Kidney capillary endothelial cell (primary cell): ENCODE data around the gene HIP1R.
A peak's percentile ranks its signal among the peaks of the same experiment; 100 is the strongest.
"Not testable (repeated sequence)": the region's sequence is repeated elsewhere in the genome, so short reads cannot be mapped to it uniquely, and the experiment has no call there.

ENCODE experiments used
- DNase-seq: peaks from one replicate; pipeline ENCODE4 v3.0.0-alpha.2; 2018; ENCODE audit warnings: low spot score

HIP1R gene, protein sequence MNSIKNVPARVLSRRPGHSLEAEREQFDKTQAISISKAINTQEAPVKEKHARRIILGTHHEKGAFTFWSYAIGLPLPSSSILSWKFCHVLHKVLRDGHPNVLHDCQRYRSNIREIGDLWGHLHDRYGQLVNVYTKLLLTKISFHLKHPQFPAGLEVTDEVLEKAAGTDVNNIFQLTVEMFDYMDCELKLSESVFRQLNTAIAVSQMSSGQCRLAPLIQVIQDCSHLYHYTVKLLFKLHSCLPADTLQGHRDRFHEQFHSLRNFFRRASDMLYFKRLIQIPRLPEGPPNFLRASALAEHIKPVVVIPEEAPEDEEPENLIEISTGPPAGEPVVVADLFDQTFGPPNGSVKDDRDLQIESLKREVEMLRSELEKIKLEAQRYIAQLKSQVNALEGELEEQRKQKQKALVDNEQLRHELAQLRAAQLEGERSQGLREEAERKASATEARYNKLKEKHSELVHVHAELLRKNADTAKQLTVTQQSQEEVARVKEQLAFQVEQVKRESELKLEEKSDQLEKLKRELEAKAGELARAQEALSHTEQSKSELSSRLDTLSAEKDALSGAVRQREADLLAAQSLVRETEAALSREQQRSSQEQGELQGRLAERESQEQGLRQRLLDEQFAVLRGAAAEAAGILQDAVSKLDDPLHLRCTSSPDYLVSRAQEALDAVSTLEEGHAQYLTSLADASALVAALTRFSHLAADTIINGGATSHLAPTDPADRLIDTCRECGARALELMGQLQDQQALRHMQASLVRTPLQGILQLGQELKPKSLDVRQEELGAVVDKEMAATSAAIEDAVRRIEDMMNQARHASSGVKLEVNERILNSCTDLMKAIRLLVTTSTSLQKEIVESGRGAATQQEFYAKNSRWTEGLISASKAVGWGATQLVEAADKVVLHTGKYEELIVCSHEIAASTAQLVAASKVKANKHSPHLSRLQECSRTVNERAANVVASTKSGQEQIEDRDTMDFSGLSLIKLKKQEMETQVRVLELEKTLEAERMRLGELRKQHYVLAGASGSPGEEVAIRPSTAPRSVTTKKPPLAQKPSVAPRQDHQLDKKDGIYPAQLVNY

DNA sequence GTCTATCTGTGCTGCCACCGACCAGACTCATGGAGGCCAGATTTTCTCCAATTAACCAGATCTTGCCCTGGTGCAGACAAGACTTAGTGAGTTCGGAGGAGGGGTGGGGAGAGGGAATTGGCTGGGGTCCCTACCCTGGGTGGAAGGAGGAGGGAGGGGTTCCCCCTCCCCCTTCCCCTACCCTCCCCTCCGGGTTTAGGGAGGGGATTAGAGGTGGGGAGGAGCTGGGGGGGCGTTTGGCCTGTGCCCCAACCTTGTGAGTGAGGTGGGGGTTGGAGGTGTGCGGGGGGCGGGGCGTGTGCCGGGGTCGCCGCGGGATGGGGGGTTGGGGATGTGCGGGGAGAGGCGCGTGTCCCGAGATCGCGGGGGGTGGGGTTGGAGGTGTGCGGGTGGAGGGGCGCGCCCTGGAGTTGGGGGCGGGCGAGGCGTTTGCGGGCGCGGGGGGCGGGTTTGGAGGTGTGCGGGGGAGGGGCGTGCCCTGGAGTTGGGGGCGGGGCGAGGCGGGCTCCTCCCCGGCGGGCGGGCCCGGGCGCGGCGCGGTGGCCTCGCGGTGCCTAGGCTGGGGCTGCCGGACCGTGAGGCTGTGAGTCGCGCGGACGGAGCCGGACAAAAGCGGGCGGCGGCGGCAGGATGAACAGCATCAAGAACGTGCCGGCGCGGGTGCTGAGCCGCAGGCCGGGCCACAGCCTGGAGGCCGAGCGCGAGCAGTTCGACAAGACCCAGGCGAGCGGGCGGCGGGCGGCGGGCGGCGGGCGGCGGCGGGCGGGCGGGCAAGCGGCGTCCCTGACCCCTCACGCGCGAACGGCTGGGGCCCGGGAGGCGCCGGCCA lies at the start of gene HIP1R:
HIP1R (plus strand) TSS at position 537 of the 829 bp plus-strand sequence; CDS start at position 631, 94 bp downstream.
- no peak for DNase-seq

DNA sequence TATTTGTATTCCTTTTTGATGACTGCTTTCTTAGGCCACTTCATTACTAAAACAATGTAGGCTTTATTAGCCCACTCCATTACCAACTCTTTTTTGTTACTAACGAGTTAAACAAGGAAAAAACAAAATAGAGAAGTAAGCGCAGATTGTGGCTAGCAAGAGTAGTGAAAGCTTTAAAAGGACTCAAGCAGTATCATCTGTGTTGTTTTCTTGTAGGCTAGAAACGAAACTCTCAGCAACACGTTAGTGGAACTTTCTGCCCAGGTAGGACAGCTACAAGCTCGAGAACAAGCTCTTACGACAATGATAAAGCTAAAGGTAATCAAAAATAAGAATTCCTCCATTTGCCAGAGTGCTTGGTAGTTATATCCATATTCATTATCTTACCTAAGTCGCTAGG lies 49.8 kb upstream of the HIP1R start:
- DNase-seq, result no peak

DNA sequence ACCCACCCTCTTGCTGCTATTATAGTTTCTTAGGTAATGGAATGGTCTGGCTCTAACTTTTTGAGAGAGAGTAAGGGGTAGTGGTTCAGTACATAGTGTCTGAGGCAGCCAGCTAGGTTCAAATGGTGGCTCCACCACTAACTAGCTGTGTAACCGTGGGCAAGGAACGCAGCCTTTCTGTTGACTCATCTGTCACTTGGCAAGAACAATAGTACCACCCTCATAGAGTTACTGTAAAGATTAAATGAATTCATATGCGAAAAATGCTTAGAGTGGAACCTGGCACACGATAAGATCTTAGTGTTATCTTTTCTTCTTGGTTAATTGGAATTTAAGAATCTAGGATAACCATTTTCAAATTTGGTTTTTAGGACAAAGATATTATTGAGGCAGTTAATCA lies 46.9 kb upstream of the HIP1R start:
- DNase-seq, result no peak

DNA sequence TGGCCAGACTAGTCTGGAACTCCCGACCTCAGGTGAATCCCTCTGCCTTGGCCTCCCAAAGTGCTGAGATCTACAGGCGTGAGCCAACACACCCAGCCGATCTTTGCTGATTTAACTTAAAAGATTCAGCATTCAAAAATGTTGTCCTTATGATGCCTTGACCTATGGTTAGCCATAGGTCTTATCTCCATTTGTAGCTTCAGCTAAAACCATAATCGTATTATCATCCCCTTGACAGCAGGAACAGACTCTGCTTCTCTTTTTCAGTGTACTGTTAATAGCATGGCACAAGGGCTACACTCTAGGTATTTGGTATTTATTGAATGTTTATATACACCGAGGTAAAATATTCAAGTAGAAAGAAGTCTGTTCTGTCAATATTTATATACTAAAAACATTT lies 45.6 kb upstream of the HIP1R start:
- no peak for DNase-seq

DNA sequence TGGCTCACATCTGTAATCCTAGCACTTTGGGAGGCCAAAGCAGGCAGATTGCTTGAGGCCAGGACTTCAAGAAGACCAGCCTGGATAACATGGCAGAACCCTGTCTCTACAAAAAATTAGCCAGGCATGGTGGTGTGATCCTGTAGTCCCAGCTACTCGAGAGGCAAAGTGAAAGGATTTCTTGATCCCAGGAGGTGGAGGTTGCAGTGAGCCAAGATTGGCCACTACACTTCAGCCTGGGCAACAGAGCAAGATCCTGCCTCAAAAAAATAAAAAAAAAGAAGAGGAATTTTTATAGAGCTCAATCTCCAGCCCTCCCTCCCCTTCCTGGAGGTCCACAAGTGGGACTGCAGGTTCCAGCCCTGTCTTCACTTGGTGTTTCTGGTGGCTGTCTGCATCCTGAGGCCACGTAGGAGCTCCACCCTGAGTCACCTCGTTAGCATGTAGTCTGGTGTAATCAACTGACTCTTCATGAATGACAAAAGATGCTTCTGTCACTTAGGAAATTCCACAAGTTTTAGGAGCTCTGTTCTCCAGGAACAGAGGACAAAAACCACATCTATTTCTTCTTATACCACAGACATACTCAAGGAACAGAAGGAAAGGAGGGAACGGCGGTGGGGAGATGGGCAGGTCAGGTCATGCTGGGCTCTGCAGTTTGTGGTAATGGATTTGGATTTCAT lies 44.7 kb upstream of the HIP1R start:
- DNase-seq, result no peak

DNA sequence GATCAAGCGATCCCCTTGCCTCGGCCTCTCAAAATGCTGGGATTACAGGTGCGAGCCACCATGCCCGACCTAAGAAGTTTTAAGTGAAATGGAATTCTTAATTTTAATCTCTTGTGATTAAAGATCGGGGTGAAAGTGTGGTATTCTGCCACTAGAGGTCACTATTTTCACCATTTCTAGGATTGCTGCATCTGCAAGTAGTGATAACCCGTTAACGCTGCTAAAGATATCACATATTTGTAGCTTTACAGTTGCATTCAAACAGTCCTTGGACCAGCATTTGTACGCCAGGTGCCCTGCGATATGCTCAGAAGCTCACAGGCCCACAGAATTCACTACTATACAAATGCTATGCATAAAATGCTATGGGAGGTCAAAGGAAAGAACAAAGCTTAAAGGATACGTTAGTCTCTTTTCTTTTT lies 41.6 kb upstream of the HIP1R start:
- DNase-seq, result peak; percentile 44

DNA sequence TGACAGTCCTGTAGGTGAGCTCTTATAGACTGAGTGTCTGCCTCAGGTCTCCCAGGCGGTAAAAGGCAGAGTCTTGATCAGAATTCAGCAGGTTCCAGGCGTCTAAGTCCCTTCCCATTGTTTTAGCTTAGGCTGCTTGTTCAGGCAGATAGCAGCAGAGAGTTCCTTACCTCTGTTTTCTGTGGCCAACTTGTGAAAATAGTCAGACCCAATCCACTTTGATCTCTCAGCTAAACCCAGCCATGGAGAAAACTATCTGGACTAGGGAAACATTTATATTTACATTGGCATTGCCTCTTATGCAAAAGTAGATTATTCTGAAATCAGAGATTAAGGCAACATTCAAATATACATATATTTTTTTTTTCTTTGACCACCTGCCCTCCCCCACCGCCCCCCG lies 39.5 kb upstream of the HIP1R start:
- DNase-seq, result no peak

DNA sequence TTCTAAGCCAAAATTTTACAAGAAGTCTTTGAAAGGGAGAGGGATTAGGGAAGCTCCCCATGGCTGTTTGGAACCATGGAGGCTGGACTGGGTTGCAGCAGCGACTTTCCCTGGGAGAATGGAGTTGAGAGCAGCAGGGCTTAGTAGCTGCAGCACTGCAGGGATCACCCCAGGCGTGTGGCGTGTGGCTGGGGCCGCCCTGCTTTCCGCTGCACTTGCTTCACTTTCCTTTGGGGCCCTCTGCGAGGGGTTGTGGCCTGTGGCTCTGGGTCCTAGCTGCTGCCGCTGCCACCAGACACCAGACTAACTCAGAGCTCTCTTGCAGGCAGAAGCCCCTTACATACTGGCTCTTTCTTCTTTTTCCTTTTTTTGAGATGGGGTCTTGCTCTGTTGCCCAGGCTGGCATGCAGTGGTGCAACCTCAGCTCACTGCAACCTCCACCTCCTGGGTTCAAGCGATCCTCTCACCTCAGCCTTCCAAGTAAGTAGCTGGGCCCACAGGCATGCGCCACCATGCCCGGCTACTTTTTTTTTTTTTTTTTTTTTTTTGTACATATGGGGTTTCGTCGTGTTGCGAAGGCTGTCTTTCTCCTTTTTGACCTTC lies 35.5 kb upstream of the HIP1R start:
- no peak for DNase-seq

DNA sequence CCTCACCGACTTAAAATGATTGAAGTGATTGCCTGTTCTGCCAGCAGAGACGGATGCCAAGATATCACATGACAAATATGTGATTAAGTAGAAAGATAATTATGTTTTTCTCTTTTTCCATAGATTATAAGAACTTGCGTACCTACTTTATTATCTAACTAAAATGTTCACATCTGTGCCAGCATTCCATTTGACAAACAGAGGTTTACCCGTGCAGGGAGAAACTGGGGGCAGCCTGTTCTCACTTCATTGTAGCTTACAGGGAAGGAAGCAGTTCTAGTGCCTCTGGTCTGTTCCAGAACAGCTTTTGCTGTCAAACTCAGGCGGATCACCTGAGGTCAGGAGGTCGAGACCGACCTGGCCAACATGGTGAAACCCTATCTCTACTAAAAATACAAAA lies 31.3 kb upstream of the HIP1R start:
- DNase-seq, result no peak

DNA sequence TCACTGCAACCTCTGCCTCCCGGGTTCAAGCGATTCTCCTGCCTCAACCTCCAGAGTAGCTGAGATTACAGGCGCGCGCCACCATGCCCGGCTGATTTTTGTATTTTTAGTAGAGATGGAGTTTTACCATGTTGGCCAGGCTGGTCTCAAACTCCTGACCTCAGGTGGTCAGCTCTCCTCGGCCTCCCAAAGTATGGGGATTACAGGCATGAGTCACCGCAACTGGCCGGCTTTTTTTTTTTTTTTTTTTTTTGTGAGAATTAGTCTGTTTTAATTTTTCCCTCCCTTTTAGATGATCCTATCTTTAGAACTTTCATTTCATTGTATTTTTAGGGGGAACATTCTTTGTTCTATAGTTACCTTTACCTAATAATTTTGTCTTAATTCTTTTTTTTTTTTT lies 30.3 kb upstream of the HIP1R start:
- DNase-seq, result not testable (repeated sequence)

DNA sequence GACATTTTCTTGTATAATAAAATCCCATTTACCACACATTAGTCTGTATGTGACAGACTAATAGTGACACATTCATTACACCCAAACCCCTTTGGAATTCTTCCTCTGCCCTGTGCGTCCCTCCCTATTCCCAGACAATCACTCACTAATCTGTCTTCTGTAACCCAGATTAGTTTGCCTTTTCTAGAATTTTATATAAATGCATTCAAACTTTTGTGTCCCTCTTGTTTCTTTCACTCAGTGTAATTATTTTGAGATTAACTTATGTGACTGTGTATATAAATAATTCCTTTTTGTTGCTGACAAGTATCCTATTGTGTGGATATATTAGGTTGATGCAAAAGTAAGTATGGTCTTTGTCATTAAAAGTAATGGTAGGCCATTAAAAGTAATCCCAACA lies 27.6 kb upstream of the HIP1R start:
- no peak for DNase-seq

DNA sequence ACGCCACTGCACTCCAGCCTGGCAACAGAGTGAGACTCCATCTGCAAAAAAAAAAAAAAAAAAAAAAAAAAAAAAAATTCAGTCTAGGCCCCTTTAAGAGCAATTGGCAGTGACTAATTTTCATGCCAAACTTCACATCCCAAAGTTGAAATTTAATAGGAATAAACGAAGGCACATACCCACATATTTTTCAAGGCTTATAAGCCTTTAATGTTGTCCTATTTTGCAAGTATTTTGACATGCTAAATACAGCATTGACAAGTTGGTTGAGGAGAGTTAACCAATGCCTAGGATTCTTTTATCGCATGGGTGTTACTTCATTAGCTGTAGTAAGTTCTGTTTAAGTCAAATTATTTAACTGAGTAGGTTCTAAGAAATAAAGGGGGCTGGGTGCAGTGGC lies 23.5 kb upstream of the HIP1R start:
- no peak for DNase-seq

DNA sequence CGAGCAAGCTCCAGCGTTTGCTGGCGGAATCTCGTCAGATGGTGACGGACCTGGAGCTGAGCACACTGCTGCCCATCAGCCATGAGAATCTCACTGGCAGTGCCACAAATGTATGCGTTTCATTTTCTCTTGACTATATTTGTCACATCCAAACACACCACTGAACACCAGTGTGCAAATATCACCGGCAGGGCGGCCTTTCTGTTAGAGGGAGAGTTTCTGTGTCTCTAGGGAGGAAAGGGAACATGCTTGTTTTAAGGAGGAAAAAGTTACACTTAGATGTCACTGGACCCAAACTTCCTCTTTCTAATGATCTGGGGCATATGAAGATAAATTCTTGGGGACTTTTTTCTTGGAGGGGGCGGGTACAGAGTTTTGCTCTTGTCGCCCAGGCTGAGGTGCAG lies 21.9 kb upstream of the HIP1R start:
- DNase-seq, result no peak

DNA sequence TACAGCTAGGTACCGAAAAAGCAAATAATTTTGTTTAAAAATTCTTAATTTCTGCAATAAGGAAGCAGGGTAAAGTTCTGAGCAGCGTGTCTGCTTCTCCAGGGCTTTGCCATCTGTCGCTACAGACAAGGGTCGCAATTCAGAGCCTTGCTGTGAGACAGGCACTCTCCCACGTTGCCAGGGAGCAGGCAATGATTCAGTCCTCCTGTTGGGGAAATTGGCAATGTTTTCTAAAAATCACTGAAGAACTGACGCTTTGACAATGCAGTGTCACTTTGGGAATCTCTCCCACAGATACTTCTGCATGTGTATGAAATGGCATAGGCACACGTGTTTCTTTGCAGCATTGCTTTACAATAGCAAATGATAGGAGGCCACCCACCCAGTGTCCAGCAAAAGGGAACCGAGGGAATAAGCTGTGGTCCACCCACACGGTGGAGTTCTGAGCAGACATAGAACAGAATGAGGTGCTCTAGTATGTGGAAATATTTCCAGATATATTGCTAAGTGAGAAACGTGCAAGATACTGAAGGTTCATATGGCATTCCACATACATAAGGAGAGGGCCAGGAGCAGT lies 16.0 kb upstream of the HIP1R start:
- DNase-seq, result no peak

DNA sequence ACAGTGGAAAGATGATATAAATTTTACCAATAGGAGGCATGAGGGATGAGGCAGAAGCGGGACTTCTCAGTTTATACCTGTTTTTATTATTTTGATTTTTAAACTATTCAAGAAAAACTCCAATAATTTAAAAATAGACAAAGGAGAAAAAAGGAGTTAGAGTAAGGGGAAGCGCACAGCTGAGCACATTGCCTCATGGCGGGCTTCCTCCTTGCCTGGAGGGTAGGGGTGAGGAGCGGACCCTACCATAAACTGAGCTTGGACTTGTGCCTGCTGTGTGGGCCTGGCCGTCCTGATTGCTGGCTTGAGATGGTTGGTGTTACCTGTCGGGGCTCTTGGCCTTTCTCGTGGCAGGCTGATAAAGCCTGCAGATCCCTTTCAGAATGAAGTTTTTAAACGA lies 15.1 kb upstream of the HIP1R start:
- no peak for DNase-seq

DNA sequence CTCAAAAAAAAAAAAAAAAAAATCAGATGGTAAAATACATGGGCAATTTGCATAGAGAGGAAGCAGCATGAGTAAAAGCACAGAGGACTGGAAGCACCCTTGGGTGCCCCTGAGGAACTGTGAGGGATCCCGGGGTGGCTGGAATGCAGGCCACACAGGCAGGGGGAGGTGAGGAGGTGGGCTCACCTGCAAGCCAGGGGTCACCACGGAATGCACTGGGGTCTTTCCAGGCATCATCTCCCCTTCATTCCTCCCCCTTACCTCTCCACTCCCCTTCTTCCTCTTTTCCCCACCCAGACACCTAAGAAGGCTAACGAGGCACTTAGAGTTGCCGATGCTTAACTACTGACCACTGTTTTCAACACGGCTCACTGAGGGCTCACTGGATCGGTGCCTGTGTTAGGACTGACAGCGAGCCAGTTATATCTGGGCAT lies 14.4 kb upstream of the HIP1R start:
- no peak for DNase-seq

DNA sequence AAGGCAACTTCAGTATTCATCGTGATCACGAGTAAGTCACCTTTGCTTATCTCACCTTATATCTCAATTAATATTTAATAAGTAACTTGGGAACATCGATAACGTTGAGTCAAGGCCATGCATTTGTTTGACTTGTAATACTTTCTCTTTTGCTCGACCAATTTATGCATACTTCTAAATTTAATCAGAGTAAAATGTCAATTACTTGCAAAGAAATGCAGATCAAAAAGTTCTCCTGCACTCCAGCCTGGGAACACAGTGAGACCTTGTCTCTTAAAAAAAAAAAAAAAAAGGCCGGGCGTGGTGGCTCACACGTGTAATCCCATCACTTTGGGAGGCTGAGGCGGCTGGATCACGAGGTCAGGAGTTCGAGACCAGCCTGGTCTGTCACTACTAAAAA lies 11.8 kb upstream of the HIP1R start:
- no peak for DNase-seq

DNA sequence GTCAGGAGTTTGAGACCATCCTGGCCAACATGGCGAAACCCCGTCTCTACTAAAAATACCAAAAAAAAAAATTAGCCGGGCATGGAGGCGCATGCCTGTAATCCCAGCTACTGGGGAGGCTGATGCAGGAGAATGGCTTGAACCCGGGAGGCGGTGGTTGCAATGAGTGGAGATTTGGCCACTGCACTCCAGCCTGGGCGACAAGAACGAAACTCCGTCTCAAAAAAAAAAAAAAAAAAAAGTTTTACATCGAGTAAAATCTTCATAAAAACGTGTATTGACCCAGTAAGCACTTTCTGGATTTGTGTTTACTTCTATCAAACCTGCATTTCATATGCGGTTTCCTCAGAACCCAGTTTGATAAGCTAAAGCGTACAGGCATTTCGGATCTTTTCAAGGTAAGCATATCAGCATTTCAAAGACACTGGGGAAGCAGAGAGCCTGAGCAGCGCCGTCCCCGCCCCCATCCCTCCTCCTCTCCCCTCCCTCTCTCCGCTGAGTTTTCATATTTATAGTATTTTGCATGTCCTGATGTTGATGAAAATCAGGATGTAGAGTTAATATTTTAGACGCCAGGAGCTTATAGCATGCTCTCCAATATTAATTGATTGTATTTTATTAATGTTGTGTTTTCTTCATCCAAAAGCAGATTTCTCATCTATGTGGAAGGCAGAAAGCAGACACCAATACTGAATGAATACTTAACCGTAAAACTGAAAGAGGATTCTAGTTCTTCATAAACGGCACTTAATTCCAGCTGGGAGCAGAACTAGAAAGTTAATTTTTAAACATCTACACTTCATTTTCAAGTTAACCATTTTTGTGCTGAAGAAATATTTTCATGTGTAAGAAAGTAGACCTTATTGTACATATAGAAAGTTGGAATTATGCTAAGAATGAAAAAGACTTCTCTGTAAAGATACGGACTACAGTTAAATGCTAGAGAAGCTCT lies 9.2 kb upstream of the HIP1R start:
- no peak for DNase-seq

DNA sequence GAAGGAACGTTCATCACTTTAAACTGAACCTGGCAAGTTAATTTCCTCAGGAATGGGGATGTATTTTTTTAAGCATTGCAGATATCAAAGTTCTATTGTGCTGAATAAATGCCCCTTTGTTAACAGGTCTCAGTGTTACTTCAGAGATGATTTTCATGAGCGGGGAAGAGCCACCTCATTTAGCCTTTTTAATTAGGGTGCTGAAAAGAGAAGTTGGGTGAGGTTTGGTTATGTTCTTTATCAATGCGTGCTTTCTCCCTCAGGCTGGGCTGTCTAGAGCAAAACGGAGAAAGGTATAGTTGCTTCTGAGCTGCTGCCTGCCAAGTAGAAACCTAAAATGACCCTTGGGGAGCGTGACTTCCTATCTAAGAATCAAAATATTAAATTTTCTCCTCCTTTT lies 8.0 kb upstream of the HIP1R start:
- no peak for DNase-seq
